BLaER1 (cell line): ENCODE measurements around the gene SNTG2.
A peak's percentile ranks its signal among the peaks of the same experiment; 100 is the strongest.

ENCODE experiments used
- H3K27ac ChIP-seq: shearing (Covaris generic); formaldehyde crosslinking; 2 replicates; pipeline ENCODE4 v1.8.1; 2022
- H3K27me3 ChIP-seq: shearing (Covaris generic); formaldehyde crosslinking; 2 replicates; pipeline ENCODE4 v1.8.1; 2022
- H3K36me3 ChIP-seq: shearing (Covaris generic); formaldehyde crosslinking; 2 replicates; pipeline ENCODE4 v1.8.1; 2022
- H3K4me1 ChIP-seq: shearing (Covaris generic); formaldehyde crosslinking; 2 replicates; pipeline ENCODE4 v1.8.1; 2022
- H3K4me2 ChIP-seq: shearing (Covaris generic); formaldehyde crosslinking; 2 replicates; pipeline ENCODE4 v1.8.1; 2022
- H3K4me3 ChIP-seq: shearing (Covaris generic); formaldehyde crosslinking; 2 replicates; pipeline ENCODE4 v1.8.1; 2022
- H3K9ac ChIP-seq: shearing (Covaris generic); formaldehyde crosslinking; 2 replicates; pipeline ENCODE4 v1.8.1; 2022
- H3K9me3 ChIP-seq: shearing (Covaris generic); formaldehyde crosslinking; 2 replicates; pipeline ENCODE4 v1.8.1; 2022
- H4K20me1 ChIP-seq: shearing (Covaris generic); formaldehyde crosslinking; 2 replicates; pipeline ENCODE4 v1.8.1; 2022
- Cebpa-rat ChIP-seq: shearing (Covaris generic); IDR thresholded peaks from 2 replicates; pipeline ENCODE4 v1.8.1; 2022

The SNTG2 gene

DNA sequence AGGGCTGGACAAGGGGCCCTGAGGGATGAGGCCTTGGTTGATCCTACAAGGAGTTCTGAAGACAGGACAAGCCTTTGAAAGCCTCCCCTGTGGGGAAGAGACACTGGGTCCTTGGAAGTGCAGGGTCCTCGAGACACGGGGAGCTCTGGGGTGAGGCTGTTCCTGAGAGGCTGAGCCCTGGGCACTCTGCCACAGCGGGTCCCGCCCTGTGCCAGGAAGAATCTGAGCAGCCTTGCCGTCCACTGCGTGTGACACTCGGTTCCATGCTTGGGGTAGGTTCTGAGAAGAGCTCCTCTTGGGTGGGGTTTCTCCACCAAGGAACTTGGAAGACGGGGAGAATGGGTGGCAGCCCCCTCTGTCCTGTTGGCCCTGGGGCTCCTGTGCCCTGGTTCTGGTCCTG, 13.9 kb downstream of the SNTG2 start:
- Histone ChIP-seq H3K27me3 (no peaks in the 10 kb centered on the region), H3K9me3 (peaks cover 9% of the 10 kb centered on the region), H3K9ac (no peak overlapping the region), H3K27ac (no peak overlapping the region), H3K4me2 (no peak overlapping the region), H3K4me3 (no peak overlapping the region), H4K20me1 (no peaks in the 10 kb centered on the region), H3K36me3 (no peaks in the 10 kb centered on the region), H3K4me1 (peaks cover 10% of the 10 kb centered on the region)
- no peak for TF ChIP-seq Cebpa-rat

DNA sequence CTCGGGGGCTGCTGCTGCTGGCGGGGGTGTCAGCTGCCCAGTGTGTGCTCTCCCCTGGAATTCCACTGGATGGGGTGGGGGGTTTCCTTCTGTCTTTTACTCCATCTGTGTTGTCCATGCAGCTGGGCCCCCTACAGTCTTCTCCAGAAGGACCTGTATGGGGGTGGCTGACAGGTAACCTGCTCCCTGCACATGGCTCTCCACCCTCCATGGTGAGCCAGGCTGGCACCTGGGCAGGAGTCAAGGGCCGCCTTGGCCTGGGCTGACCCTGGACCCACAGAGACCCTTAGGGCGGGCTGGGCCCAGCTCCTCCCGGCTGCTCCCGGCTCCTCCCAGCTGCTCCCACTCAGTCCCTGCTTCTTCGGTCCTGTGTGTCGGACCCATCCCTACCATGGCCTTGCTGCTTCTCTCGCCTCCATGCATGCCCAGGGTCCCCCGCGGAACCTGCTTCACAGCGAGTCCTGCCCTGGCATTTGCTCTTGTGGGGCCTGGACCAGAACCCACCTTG, 15.0 kb downstream of the SNTG2 start:
- no peak for TF ChIP-seq Cebpa-rat
- no peak overlapping the region for H3K9ac ChIP-seq
- no peaks in the 10 kb centered on the region for H3K27me3 ChIP-seq
- no peak overlapping the region for H3K4me3 ChIP-seq
- peaks cover 11% of the 10 kb centered on the region for H3K9me3 ChIP-seq
- H3K36me3 ChIP-seq = no peaks in the 10 kb centered on the region
- H4K20me1 ChIP-seq = no peaks in the 10 kb centered on the region
- H3K4me1 ChIP-seq = peaks cover 9% of the 10 kb centered on the region; the same call in 1 of the 2 replicates
- H3K4me2 ChIP-seq = no peak overlapping the region
- no peak overlapping the region for H3K27ac ChIP-seq

DNA sequence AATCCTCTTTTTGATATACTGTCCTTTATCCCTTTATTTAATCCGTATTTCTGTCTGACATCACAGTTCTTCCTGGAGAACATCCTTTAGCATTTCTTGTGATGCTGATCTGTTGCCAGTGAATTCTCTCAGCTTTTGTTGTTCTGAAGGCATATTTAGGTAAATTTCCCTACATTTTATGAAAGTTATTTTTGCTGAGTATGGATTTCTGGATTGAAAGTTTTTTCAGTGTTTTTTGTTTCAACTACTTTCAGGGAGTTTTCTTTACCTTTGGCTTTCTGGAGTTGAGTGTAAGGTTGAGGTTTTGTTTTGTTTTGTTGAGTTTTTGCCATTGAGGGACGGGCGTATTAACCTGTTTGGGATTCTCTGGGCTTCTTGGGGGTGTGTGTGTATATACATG, 22.5 kb downstream of the SNTG2 start:
- Histone ChIP-seq H3K9ac (no peak overlapping the region), H3K36me3 (no peaks in the 10 kb centered on the region), H3K27me3 (no peaks in the 10 kb centered on the region), H3K4me3 (no peak overlapping the region), H4K20me1 (no peaks in the 10 kb centered on the region), H3K9me3 (peaks cover 11% of the 10 kb centered on the region), H3K27ac (no peak overlapping the region), H3K4me2 (no peak overlapping the region), H3K4me1 (peaks cover 17% of the 10 kb centered on the region)
- TF ChIP-seq Cebpa-rat = no peak

DNA sequence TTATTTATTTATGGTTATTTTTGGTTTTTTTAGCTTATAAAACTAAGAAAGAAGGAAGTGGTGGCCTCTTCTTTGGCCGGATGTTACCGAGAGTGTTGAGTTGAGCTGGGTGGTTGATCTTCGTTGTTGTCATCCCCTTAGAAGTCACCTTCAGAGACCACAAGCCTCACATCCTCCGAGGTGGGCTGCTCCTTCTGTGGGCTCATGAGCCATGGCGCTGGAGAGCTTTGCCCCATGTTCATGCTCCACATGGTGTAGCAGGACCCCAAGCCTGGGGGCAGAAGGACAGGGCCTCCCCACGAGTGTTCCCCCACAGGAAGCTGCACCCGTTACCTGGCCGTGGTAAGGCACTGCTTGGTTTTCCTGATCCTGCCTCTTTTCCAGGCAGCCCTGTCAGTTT, 23.4 kb downstream of the SNTG2 start:
- TF ChIP-seq Cebpa-rat = no peak
- no peak overlapping the region for H3K27ac ChIP-seq
- peak overlapping the region; percentile 76 for H3K4me2 ChIP-seq

DNA sequence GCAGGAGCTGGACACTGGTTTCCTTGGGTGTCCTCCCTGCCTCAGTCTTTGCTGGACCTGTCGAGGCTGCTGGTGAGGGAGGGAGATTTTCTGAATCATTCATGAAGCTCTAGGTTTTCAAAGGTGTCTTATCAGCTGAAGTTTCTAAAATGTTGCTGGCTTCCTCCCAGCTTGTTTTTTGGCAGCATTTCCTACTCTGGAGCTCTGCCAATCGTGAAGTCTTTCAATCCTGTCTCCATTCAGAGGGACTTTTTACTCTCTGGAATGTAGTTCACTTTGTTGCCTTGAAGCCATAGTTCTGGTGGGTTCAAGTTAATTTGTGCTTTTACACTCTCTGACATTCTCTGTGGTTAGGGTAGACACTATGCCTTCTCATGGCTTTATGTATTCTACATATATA, 23.9 kb downstream of the SNTG2 start:
- Histone ChIP-seq H3K4me3 (no peak overlapping the region), H3K27ac (no peak overlapping the region)

More for the DNA sequence above, 23.4 kb downstream of the SNTG2 start:
- H3K9me3 ChIP-seq = peaks cover 6% of the 10 kb centered on the region
- H3K9ac ChIP-seq = no peak overlapping the region
- no peak overlapping the region for H3K4me3 ChIP-seq
- H3K4me1 ChIP-seq = peaks cover 23% of the 10 kb centered on the region
- no peaks in the 10 kb centered on the region for H3K27me3 ChIP-seq
- H4K20me1 ChIP-seq = no peaks in the 10 kb centered on the region
- no peaks in the 10 kb centered on the region for H3K36me3 ChIP-seq

DNA sequence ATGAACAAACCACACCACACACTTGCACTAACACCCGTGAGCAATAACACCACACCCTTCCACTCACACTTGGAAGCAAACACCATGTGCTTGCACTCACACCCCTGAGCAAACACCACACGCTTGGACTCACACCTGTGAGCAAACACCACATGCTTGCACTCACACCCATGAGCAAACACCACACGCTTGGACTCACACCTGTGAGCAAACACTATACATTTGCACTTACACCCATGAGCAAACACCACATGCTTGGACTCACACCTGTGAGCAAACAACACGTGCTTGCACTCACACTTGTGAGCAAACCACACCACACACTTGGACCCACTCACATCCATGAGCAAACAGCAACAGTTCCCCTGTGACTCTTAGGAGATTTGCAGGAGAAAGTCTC, 24.4 kb downstream of the SNTG2 start:
- Histone ChIP-seq H3K9ac (no peak overlapping the region), H3K9me3 (no peaks in the 10 kb centered on the region), H3K4me3 (no peak overlapping the region), H3K27me3 (no peaks in the 10 kb centered on the region), H4K20me1 (no peaks in the 10 kb centered on the region), H3K4me1 (peaks cover 33% of the 10 kb centered on the region), H3K27ac (no peak overlapping the region), H3K36me3 (no peaks in the 10 kb centered on the region), H3K4me2 (0 out of 2 replicates have a peak overlapping the region, but pooled peaks have one; percentile 76)
- no peak for TF ChIP-seq Cebpa-rat

More for the DNA sequence above, 23.9 kb downstream of the SNTG2 start:
- Histone ChIP-seq H3K27me3 (no peaks in the 10 kb centered on the region), H3K4me2 (peak overlapping the region; percentile 76), H3K36me3 (no peaks in the 10 kb centered on the region), H4K20me1 (no peaks in the 10 kb centered on the region), H3K9ac (no peak overlapping the region), H3K4me1 (peaks cover 28% of the 10 kb centered on the region), H3K9me3 (0 out of 2 replicates have a peak, but pooled peaks cover 3% of the 10 kb centered on the region)
- no peak for TF ChIP-seq Cebpa-rat

DNA sequence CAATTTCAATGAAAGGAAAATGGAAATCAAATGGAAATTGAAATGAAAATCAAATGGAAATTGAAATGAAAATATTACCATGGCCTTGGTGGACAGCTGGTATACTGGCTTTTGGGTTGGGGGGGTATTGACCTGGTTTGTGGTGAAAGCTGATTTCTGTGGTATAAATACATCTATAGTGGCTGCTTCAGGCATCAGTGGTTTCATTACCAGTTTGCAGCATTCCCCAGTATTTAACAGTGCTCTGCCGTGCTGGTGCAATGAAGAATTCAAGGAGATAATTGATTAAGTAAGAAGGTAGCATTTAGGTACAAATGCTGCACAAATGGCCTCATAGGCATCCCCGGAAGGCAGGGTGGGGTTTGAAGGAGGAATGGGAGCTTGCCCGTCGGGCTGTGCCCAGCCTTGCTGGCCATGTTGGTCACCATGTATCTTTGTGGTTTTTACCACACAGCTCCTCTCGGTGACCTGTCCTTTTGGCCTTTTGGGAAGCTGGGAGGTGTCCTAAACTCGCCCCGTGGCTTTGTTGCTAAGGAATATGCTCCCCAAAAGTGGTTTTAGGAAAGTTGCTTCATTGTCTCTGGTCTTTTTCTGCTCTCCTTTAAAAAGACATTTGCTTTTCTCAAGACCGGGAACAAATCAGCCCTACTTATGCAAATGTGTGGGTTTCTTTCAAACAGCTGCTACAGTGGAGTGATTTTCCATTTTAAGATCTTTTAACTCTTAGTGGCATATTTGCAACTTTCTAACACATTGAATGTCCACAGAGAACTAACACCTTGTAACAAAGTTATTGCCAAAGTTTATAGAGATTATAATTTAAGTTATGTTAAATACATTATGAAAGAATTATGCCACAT, 28.6 kb downstream of the SNTG2 start:
- H4K20me1 ChIP-seq = no peaks in the 10 kb centered on the region
- H3K9ac ChIP-seq = no peak overlapping the region
- TF ChIP-seq Cebpa-rat = no peak
- H3K27ac ChIP-seq = peak overlapping the region; percentile 40; the same call in 1 of the 2 replicates
- peak overlapping the region; percentile 45 for H3K4me3 ChIP-seq
- H3K27me3 ChIP-seq = no peaks in the 10 kb centered on the region
- no peaks in the 10 kb centered on the region for H3K36me3 ChIP-seq
- peaks cover 32% of the 10 kb centered on the region for H3K4me1 ChIP-seq
- H3K9me3 ChIP-seq = no peaks in the 10 kb centered on the region
- H3K4me2 ChIP-seq = peak overlapping the region; percentile 84

DNA sequence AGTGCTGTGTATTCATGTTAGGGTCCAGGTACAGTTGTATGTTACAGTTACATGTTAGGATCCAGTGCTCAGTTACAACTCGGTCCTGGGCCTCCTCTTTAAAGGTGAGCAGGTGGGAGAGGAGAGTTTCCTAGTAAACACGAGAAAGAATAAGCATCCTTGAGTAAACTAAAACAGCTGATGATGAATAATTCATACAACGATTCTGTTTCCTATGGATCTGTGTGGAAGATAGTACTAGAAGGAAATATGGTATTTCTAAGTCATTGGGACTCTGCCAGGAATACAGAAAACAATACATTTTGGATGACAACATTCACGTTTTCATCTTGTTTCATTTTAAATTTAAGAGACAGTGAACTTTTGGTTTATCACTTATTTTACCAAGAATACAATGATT, 29.5 kb downstream of the SNTG2 start:
- Histone ChIP-seq H3K4me3 (no peak overlapping the region), H3K27me3 (no peaks in the 10 kb centered on the region), H3K4me1 (peaks cover 32% of the 10 kb centered on the region), H3K4me2 (no peak overlapping the region), H3K36me3 (no peaks in the 10 kb centered on the region), H3K27ac (no peak overlapping the region), H4K20me1 (no peaks in the 10 kb centered on the region), H3K9me3 (no peaks in the 10 kb centered on the region), H3K9ac (no peak overlapping the region)
- TF ChIP-seq Cebpa-rat = no peak

DNA sequence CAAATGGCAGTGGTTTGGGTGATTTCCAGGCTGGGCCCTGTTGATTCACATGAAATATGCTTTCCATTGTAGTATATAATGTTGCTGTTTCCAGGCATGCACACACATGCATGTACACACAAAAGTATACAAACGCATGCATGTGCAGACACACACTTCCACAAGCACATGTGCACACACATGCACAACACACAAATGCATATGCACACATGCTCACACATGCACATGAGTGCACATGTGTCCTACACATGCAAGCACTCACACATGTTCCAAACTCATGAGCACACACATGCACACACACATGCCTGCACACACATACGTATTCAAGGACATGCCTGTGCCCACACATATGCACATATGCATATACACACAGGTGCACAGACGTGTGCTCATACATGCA, 30.6 kb downstream of the SNTG2 start:
- no peaks in the 10 kb centered on the region for H3K27me3 ChIP-seq
- no peak for TF ChIP-seq Cebpa-rat
- no peak overlapping the region for H3K27ac ChIP-seq

DNA sequence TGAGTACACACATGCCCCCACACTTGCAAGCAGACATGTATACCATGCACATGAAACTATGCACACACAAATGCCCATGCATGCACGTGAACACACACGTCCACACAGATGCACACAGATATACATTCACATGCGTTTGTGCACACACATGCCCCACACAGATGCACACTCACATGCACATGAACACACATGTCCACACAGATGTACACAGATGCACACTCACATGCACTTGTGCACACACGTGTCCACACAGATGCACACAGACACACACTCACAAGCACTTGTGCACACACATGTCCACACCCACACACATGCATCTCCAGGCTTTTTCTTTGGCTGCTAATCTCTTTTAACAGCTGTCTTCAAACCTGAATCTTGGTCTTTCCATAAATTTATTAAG, 31.1 kb downstream of the SNTG2 start:
- Histone ChIP-seq H3K4me2 (no peak overlapping the region), H3K4me3 (no peak overlapping the region), H3K4me1 (peaks cover 40% of the 10 kb centered on the region), H3K9ac (no peak overlapping the region), H3K36me3 (no peaks in the 10 kb centered on the region), H3K27me3 (no peaks in the 10 kb centered on the region), H3K9me3 (no peaks in the 10 kb centered on the region), H4K20me1 (no peaks in the 10 kb centered on the region), H3K27ac (no peak overlapping the region)
- no peak for TF ChIP-seq Cebpa-rat

More for the DNA sequence above, 30.6 kb downstream of the SNTG2 start:
- Histone ChIP-seq H3K9me3 (no peaks in the 10 kb centered on the region), H3K9ac (no peak overlapping the region), H3K4me2 (no peak overlapping the region), H4K20me1 (no peaks in the 10 kb centered on the region), H3K4me1 (peaks cover 40% of the 10 kb centered on the region), H3K4me3 (no peak overlapping the region), H3K36me3 (no peaks in the 10 kb centered on the region)
